Ovary (tissue), 3 donors: ENCODE data around the gene SPATA31C2.

Experiments used
- CTCF ChIP-seq, 3 donors: fragments of 450-650 bp in 2 of 3; fragments of 200-600 bp in 1 of 3; IDR thresholded peaks; one replicate each; pipeline versions ENCODE4 v1.5.1 to v1.8.0; 2016 to 2022; ENCODE audit warnings: antibody characterized with exemption in 3 of 3, mild to moderate bottlenecking in 1 of 3
- EP300 ChIP-seq: sonication (generic); formaldehyde crosslinking; IDR thresholded peaks from one replicate; pipeline ENCODE4 v1.6.1; 2017; ENCODE audit warnings: antibody characterized with exemption
- POLR2A ChIP-seq: fragments of 450-650 bp; IDR thresholded peaks from one replicate; pipeline ENCODE4 v1.6.1; 2017; ENCODE audit warnings: antibody characterized with exemption, mild to moderate bottlenecking, moderate library complexity
- donor health status: DM: no; HTN: no; CAD: no.

GRCh38 chr9:88161144-88161543, 22.9 kb upstream of the SPATA31C2 start:
- TF ChIP-seq CTCF (IDR thresholded peaks at IDR 0.05) (no peak), EP300 (no peak), POLR2A (no peak)
